ENCODE data around the gene TMEM123.

Gene TMEM123, protein sequence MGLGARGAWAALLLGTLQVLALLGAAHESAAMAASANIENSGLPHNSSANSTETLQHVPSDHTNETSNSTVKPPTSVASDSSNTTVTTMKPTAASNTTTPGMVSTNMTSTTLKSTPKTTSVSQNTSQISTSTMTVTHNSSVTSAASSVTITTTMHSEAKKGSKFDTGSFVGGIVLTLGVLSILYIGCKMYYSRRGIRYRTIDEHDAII

DNA sequence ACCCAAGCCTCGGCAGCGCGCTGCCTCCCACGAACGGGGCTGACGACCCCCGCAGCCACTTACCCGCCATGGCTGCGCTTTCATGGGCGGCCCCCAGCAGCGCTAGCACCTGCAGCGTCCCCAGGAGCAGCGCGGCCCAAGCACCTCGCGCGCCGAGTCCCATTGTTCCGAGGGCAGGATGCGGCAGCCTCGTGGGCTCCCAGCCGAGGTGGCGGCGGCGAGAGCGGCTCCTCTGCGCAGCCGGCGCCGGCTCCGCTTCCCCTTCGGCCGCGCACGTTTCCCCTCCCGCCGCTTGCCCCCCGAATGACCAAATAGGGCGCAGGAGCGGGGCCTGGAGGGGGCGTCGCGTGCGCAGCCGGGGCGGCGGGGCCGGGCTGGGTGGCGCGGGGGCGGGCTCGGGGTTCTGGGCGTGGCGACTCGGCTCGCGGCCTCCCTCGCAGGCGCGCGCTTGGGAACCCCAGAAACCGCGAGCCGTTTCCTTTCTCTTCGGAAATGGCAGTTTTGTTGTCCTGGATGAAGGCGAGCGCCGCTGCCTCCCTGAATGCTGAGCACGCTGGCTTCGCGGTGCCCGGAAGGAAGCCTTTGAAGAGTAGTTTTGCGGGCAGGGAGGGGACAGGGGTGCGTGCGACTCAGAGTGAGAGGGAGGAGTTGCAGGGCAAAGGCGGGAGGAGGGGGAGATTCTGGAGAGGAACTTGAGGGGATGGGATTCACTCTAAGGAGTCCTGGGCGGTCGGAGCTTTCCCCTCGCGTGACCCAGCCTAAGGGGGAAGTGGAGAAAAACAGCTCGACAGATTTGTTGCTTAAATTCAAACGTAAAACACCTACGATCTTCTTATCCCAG lies at the start of gene TMEM123:
TSS of gene TMEM123 (minus strand) at position 305 of the 841 bp plus-strand sequence. CDS start at position 163, 142 bp downstream.
- DNase-seq = peak; percentile 79 to 94

DNA sequence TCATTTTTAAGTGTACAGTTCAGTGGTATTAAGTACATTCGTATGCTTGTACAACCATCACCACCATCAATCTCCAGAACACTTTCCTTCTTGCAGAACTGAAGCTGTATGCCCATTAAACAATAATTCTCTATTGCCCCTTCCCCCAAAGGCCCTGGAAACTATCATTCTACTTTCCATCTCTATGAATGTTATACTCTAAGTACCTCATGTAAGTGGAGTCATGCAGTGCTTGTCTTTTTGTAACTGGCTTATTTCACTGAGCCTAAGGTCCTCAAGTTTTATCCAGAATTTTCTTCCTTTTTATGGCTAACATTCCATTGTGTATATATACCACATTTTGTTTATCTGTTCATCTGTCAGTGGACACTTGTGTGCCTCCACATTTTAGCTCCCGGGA lies 48.3 kb upstream of the TMEM123 start:
- no peak for DNase-seq

DNA sequence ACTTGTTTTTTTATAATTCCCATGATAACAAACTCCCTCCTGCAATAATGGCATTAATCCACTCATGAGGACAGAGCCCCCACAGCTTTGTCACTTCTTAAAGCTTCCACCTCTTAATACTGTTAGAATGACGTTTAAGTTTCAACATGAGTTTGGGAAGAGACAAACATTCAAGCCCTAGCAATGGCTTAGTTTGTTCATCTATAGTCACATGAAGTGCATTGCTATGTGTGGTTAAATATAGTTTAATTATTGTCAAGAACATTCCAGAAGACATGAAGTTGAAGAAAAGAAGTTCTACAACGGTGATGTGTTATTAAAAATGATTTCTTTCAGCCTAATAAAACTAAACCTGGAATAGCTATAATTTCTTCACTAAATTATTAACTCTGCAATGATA lies 47.4 kb upstream of the TMEM123 start:
- DNase-seq = no peak

DNA sequence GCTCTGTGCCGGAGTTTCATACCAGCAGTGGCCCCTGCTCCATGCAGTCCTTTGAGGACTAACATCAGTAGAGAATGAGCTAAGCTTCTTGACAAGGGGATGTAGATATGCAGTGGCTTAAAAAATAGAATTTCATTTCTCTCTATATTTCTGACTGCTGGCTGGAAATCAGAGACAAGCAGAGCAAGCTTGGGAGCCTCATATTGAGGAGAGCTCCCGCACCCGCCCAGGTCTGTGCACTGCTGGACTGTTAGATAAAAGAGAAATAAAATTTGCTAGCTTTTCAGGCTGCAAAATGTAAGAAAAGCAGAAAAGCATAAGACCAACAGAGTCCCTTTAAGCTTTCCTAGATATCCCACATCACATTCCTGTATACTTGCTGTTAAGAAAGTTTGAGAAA lies 46.6 kb upstream of the TMEM123 start:
- no peak for DNase-seq

DNA sequence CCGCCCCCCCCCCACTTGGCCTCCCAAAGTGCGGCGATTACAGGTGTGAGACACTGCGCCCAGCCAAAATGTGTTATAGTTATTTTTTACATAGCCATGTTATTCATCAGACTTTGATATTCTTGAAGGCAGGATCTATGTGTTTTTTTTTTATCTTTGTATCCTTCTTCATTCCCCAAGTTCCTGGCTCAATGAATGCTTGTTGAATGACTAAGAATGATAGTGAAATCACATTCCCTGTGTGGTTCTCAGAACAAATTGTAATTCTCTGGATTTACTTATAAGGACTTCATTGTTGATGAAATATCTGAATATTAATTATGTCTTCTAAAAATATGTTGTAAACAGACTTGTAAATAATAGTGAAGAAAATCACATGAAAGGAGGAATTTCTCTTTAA lies 44.5 kb upstream of the TMEM123 start:
- DNase-seq = no peak

DNA sequence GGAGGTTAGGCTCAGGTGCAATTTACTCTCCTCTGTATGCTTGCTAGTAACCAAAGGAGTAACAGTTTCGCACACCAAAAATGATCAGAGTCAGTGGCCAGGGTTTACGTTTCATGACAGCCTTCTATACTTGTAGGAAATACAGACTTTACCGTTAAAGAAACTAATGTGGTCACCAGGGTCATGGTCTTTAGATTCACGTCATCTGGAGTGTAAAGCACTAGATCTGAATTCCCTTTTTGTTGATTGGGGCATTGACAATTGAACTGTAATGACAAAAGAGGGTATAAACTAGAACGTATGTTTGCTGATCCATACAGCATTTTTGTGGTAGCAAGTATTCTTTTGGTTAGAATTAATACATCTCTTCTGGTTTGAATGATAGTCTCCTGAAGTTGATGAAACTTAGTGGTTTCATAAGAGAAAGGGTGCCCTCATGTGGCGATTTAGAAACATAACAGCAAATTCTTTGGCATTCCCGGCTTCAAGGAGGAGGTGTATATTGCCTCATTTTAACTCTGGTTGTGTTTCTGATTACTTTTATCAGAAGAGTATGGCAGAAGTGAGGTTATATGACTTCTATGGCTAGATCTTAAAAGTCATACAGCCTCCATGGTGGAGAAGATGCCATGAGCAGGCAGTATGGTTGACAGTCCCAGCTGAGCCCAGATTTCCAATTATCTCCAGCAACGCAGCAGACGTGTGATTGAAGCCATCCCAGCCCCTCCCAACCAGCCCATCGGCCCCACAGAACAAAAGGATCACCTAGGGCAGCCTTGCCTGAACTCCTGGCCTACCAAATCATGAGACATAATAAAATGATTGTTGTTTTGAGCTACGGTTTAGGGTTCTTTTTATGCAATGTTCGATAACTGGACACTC lies 42.8 kb upstream of the TMEM123 start:
- peak; percentile 84 to 92 for DNase-seq

DNA sequence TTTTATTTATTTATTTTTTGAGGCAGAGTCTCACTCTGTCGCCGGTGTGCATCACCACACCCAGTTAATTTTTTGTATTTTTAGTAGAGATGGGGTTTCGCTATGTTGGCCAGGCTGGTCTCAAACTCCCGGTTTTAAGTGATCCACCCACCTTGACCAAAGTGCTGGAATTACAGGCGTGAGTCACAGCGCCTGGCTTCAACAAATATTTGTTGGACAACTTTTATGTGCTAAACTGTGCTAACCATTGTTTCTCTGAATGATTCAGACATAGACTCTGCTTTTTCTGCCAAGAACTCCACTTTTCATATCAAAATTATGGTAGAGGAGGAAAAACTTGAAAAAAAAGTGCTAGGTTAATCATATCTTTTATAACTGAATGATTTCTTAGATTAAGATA lies 41.7 kb upstream of the TMEM123 start:
- DNase-seq = no peak

DNA sequence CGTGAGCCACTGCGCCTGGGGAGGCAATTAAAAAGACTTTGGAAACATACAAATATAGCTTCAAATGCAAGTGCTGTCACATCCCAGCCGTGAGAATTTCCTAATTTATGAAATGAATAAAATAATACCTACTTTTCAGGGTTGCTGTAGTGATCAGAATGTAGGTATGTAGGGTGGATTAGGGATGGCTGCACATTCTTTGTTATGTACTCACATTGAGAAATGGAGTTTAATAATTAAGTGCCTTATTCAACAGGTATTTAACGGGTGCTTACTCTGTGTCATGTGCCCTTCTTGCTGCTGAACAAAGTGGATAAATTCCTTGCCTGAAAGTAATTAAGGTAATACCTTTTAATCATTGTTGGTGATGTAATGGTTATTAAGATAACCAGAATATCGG lies 41.0 kb upstream of the TMEM123 start:
- DNase-seq = no peak

DNA sequence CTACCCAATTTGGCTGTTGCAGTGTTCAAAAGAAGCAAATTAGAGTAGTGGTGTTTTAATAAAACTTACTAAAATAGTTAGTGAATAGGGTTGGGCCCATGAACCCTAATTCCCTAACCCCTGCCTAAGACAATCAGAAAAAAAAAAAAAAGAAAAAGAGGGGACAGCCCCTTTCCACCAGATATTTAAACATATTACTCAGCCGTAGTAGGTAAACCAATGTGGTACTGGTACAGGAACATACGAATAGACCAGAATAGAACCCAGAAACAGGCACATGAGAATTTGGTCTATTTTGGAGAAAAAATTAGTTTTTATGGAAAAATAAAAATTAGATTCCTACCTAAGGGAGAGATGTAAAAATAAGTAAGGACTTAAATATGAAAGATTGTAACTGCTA lies 39.4 kb upstream of the TMEM123 start:
- no peak for DNase-seq

DNA sequence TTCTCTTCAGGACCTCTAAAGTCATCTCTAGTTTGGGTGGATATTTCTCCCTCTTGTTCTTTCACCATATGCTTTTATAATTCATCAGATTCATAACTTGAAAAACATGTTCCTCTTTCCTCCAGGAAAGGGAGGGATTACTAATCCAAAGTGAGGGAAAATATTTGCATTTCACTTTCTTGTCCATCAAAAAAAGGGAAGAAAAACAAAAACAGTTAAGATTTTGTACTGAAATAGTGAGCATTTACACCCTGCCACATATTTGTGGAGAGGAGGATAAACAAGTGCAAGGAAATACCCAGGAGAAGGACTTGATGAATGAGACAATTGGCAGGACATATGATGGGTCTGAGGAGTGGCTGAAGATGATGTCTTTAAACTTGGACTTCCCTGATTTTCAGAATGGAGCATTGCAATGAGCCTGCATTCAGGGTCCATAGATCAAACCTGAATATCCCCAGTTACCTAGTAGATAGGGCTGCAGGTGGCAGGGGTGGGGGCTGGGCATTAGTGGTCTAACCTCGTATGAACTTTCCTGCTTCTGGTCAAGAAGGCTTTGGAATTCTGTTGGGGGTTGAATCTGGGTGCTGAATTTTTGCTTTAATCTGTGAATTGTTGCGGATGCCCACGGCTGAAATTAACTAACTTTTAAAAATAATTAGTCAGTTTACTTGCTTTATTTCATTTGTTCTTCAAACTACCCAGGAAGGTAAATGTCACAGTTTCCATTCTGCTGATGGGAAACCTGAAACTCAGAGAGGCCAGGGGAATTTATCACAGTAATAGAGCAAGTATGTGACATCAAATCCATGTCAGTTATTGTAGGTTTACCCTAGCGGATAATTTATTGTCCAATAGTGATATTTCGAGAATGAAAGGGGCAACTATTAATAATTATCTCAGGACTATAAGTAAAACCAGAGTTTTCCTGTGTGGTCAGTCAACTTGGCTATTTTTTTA lies 36.9 kb upstream of the TMEM123 start:
- no peak for DNase-seq

DNA sequence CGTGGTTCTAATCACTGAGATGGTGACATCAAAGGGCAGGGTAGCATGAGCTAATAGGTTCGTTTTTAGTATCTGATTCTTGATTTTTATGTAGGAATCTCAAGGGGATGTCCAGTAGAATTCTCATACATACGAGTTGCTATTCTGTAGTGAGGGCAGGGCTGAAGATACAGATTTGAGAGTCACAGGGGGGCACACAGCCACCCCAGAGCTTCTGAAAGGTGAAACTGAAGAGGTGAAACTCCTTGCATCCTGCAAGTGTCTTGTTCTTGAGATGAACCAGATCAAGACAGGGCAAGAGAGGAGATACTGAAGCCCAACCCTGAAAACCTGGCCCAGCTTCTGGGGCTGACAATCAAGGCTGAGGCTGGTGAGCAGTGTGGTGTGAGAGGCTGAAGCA lies 35.6 kb upstream of the TMEM123 start:
- no peak for DNase-seq

DNA sequence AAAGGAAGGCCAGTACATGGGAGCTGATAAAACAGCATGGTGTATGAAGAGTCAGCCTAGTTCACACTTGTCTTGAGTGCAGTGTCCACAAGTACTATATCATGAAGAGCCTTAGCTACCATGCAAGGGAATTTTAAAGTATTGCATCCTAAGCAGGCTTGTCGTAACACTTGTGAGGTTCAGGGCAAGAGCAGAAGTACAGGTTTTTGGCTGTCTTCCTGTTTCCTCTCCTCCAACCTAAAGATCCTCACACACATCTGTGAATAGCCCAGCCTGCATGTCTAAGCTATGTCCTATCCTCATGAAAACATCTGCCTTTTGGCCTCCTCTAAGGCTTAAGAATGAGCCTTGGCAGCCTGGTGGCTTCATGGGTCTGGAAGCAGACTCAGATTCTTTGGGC lies 34.6 kb upstream of the TMEM123 start:
- no peak for DNase-seq

DNA sequence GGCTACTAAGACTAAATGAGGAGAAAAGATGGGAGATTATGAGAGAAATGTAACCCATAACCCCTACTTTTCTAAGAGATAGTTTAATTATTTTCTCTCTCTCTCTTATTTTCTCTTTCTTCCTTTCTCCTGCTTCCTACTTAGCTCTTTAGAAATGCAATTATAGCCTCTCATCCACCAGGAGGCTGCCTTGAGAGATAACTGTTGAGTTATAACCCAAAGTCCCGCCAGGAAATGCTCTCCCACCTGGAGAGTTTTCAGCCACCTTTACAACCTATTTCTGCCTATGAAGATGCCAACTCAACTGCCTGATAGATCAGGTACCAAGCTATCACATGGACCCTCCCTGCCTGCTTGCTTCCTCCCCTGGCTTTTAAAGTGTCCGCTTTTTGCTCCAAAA lies 34.0 kb upstream of the TMEM123 start:
- DNase-seq = no peak

DNA sequence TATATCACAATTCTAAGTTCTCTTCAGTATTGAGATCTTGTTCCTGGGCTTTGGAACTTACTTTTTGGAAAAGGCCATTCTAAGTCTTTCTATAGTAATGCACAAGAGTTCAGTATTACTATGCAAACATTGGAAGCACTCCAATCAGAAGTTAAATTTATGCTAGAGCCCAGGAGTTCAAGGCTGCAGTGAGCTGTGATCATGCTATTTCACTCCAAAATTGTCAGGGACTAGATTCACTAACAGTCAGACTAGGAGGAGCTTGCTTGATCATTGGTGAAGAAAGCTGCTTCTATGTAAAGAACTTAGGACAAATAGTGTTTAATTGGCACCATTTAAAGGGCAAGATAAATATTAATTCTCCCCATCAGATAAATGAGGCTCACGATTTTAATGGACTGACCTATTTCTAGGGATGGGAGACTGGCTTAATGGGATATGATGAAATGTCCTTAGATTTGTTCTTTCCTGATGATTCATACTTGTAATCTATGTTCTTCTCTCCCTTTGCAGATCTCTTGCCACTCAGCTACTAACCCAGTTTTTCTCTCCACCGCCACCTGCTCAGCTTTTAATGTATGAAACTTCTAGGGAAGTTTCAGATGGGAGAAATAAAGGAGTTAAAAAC lies 32.6 kb upstream of the TMEM123 start:
- no peak for DNase-seq

DNA sequence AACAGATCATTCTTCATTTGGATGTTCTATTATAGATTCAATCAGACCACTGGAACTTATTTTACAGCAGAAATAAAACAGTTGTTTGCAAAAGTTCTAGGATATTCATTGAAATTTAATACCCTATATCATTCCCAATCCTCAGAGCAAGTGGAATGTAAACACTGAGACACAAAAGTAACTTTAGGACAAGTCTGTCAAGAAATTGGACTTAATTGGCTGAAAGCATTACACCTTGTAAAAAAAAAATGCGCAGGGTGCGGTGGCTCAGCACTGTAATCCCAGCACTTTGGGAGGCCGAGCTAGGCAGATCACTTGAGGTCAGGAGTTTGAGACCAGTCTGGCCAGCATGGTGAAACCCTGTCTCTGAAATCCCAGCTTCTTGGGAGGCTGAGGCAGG lies 29.9 kb upstream of the TMEM123 start:
- DNase-seq = no peak

DNA sequence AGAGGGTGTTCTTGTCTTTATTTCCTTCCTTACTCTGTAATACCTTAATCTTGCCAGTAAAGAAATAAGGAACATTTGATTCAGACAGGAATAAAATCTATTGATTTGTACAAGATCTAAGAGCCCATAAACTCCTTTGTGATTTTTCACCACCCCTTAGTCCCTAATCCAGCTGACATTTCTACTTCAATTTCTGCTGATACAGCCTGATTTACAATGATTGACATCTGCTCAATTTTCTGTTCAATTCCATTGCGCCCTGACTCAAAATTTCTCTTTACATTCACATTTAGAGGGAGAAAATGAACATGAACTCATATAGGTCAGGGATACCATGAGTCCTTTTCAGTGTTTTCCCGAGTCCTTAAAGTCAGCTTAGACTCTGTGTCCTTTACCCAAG lies 27.2 kb upstream of the TMEM123 start:
- DNase-seq = no peak

DNA sequence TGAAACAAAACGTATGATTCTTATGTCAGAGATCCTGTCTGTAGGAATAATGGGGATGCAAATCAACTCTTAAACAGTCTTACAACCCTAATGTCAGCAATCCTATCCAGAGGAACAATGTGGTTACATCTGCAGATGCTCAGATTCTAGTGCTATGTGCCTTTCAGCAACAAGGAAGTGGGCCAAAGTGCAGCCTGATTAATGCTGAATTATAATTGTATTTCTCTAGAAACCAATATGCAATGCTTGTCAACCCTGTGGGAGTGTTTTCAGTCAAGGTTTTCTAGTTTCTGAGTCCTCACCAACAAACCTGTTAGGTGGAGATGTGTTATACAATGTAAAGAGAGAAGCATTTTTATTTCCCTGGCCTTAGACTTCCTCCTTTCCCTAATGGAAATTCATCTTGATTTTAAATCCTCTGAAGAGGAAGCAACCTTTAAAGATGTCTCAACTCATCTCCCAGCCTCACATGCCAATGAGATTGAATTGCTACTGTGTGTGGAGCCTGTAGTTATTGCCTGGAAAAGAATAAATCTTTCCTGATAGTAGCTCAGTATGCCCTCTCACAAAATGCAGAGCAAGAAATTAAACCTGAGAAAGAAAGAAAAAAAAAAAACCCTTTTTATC lies 26.2 kb upstream of the TMEM123 start:
- peak in 1 of 2 experiments; percentile 41 for DNase-seq

DNA sequence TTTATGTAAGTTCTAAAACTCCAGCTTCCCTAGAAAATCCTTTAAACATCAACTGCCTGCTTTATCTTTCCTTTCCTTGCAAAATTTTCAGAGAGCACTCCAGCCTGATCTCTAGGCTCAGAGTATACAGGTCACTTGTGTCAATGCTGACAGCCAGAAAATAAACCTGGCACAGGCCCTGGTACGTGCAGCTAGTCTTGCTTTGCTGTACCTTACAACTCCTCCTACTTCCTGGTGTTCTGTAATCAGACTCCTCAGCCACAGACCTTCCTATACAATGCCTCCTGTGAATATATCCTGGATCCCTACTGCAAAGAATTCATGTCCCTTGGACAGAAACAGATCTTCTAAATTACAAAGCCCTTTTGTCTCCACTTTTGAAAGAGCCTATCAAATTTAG lies 24.2 kb upstream of the TMEM123 start:
- DNase-seq = peak; percentile 46 to 58

DNA sequence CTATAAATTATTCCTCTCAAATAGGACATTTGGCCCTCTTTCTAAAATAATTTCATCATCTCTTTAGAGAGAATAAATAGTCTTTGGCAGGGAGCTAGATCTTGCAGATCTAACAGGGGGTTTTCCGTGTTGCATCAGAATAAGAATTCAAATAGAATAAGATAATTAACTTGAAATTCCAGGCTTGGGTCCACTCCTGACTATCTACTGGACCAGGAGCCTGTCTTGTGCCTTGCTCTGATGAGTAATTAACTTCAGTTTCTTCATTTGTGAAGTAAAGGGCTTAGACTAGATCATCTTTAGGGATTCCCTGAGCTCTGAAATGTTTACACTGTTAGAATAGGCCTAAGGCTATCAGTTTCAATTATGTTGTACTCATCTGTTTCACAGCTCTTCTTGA lies 23.5 kb upstream of the TMEM123 start:
- no peak for DNase-seq

DNA sequence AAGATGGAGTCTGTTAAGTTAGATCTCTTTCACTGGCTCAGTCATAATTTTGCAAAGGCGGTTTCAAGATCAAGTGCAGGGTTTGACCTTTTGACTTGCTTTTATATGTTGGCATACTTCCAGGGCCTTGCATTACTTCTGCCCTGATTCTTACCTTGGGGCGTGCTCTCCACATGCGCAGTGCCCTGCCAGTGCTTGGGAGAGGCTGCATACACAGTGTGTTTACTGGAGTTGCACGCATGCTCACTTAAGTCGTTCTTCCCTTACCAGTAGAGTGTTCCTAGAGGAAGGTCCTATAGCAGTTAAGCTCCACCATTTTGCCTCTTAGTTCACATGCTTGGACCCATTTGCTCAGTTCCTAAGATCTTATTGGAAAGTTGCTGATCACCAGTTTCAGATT lies 21.0 kb upstream of the TMEM123 start:
- no peak for DNase-seq

DNA sequence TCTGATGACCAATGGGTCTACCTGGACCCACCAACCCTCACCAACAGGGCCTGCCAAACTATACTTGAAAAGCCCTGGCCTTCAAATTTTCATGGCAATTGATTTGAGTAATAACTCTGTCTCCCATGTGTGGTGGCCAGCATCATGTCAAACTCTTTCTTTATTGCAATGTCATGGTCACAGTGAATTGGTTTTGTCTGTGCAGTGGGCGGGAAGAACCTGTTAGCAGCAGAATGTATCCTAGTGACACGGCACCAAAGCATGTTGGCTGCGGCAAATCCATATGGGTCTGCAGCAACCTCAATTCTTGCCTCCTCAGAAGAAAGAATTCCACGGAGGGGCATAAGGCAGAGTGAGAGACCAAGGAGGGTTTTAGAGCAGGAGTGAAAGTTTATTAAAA lies 19.6 kb upstream of the TMEM123 start:
- no peak for DNase-seq

All from NCI-H526 (cell line).